Measurements from ENCODE around the gene SHTN1.

Gene SHTN1

DNA sequence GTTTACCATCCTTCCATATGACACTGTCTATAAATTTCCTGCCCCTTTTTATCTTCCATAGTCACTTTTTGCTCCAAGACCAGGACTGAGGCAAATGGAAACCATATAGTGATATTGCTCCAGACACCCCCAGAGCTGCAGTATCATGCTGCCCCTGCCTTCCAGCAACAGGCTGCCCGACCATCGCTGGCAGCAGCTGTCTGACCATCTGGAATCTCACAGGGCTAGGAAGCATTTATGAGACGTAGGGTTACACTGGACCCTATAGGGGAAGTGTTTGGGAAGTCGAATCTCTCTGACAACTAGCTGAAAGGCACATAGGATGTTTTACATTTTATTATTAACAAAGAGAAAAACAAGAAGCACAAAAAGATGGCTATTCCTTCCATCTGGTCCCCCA is 136.3 kb downstream of the SHTN1 start:
- no peak for DNase-seq (ENCODE audit: low read depth)

- no peak for DNase-seq (ENCODE audit: low read depth)
Measured at GRCh38 chr10:116868198-116868676, 136.8 kb downstream of the SHTN1 start.

DNA sequence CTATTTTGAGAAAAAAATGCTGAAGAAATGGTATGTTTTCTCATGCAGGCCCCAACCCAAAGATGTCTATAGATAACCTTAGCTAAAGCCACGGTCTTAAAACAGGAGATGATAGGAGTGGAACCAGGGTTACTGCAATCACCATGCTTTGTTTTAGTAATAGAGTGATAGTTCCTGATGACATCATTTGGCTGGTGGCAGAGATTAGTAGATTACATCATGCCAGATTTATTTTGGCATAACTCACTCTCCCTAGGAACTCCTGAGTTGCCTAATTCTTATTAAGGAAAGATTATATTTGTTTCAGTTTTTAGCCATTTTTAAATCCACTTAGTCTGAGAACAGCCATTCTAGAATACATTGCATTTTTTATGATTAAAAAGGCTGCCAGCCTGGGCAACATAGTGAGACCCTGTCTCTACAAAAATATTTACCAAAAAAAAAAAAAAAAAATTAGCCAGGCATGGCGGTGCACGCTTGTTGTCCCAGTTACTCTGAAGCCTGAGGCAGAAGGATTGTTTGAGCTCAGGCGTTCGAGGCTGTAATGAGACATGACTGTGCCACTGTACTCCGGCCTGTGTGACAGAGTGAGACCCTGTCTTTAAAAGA is 137.9 kb downstream of the SHTN1 start:
- DNase-seq (ENCODE audit: low read depth) = no peak

DNA sequence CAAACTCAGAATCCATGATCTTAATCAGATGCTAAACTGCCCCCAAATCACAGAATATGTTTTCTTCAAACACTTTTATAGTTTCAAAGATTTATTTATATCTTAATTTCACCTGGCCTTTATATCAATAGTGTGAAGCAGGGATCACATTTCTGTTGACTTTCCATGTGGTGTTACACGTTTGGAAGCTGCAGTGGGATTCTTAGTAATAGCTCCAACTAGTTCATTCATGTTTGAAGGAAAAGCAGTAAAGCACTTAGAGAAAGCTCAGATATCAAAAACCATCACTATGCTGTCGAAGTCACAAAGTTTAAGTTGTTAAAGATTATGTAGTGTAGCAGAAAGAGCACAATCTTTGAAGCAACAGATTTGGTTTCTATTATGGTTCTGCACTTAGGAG is 138.9 kb downstream of the SHTN1 start:
- DNase-seq (ENCODE audit: low read depth) = no peak

DNA sequence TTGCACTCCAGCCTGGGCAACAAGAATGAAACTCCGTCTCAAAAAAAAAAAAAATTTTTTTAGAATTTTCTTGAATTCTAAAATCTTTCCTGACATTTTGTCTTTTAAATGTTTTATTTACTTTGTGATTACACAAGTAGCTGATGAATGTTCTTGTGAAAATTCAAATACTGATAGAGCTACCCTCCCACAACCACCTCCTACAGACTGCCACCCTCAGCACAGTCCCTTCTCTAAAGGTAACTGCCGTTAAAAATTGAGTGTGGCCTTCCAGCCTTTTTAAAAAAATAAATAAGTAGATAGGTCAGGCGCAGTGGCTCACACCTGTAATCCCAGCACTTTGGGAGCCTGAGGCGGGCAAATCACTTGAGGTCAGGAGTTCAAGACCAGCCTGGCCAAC is 140.6 kb downstream of the SHTN1 start:
- no peak for DNase-seq (ENCODE audit: low read depth)

GRCh38 chr10:116861796-116862195 is 143.2 kb downstream of the SHTN1 start:
- no peak for DNase-seq (ENCODE audit: low read depth)

DNA sequence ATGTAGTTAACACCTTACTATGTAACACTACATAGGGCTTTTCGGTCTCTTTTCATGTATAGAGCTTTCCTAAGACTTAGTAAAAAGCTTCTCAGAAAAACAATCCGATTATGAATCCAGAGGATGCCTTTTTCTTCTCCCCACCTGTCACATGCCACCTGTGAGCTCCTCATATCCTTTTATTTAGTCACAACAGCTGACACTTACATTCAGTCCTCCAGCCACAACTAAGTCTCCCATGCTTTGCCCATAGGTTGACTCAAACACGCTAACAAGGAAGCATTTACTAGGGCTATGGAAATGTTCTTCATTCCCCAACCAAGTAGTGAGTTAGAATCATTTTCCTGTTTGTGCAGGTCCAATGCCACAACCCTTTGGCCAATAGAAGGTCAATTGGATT is 147.8 kb downstream of the SHTN1 start:
- DNase-seq (ENCODE audit: low read depth) = no peak

DNA sequence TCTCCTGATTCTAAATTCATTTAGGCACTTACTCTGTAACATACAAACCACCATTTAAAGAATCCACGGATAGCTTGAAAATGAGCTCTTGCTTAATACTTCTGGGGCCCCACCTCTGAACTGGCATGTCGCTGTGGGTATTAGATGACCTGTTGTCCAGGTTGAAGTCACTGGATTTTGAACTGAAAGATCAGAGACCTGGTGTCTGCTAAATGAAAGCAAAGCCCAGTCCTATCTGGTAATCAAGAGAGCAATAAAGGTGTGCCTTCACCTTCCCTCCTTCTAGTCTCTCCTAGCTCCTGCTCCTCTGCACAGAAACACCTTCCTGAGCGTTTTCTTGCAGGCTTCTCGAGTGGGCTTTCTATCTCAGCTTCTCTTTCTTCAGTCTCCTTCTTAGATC is 151.3 kb downstream of the SHTN1 start:
- no peak for DNase-seq (ENCODE audit: low read depth)

DNA sequence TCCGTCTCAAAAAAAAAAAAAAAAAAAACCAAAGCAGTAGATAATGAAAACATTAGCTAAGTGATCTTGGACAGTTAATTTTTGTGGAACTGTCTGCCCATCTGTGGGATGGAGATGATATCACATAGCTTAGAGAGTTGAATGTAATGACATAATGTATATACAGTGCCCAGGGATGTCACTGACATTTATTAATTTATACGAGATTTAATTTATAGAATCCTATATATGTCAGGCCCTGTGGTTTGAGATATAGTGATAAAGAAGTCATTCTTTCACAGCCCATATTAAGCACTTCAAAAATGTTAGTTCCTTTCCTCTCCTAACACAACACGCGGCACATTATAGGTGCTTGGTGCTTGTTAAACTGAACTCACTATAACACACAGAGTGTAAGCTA is 151.7 kb downstream of the SHTN1 start:
- DNase-seq (ENCODE audit: low read depth) = no peak

- DNase-seq (ENCODE audit: low read depth) = no peak
Measured at GRCh38 chr10:116852246-116852645, 152.7 kb downstream of the SHTN1 start.

GRCh38 chr10:116850058-116850611 is 154.9 kb downstream of the SHTN1 start:
- no peak for DNase-seq (ENCODE audit: low read depth)

GRCh38 chr10:116849248-116850057 is 155.5 kb downstream of the SHTN1 start, which contains the start of gene ENO4:
Gene ENO4 (plus strand): TSS chr10:116849499. CDS start chr10:116849567, 68 bp downstream.
- DNase-seq (ENCODE audit: low read depth) = no peak

DNA sequence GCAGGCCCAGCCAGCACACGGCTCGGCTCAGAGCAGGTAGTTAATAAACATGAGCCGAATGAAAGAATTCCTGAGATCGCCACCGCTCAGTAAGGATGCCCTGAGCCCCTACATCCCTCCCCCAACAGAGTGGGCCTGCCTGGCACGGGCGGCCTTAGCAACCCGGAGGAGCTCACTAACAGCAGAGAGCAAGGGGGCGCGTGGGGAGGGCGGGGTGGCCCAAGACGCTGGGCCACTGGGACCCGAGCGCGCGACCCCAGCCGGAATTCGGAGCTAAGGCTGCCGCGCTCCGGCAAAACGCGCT is 156.1 kb downstream of the SHTN1 start:
- DNase-seq (ENCODE audit: low read depth) = no peak

DNA sequence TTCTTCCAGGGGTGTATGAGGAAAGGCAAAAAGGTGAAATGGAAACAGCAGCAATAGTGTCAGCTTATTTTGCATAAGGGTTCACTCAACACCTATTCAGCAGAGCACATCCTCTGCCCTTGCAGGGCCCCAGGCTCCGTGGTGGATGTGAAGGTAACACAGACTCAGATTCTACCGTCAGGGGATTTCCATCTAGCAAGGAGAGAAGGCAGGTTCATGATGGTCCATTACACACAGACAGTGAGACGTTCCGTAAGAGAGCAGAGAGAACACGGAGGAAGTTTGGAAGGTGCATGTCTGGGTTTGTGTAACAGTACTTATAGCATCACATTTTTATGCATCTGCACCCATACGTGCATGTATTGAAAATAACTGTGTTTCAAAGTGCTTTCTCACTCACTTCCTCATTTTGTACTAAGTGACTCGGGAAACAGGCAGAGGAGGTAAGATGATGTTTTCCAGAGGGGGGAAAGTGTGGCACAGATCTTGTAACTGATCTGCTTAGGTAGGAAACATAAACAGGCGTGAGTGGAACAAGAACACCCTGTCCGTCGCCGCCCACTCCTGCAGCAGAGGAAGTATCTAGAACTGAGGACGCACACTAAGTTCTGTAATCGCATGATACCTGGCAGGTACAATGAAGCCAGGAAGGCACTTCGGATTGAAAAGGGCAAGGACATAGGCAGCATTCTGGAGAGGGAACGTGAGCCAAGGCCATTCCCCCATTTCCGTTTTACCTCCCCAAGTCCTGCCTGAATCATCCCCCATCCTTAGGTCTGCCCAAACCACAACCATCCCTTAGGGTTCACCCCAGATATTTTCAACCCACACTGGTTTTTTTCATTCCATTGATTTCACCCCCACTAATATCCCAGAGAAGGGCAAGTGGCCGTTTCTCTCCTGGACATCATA is 156.7 kb downstream of the SHTN1 start:
- DNase-seq (ENCODE audit: low read depth) = no peak

- DNase-seq (ENCODE audit: low read depth) = no peak
Measured at GRCh38 chr10:116845823-116846222, 159.2 kb downstream of the SHTN1 start.

DNA sequence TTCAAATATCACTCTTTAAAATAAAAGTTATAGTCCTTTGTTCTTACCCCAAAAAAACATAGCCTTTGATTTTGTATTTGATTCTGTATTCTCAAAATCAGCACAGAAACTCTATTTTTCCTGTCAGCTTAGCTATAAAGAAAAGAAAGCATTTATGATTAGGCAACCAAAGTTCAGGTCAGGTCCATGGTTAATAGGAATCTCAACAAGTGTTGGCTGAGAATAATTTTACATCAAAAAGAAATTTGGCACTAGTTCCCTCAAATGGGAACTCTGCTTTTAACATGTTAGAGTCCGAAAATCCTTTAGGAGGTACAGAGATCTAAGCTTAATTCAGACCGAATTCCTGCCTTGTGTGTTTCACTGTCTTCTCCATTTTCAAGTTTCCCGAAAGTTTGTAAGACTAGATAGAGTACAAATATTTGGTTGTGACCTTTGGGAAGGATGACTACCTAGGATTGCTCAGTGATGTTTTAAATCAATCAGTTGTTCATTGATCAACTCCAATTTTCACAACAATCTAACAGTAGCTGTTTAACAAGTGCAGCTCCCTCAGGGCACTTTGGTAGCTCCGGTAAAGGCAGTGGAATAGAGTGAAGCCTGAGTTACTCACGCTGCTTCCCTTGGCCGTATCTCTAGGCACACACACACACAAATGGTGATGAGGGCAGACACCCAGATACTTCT is 164.5 kb downstream of the SHTN1 start:
- no peak for DNase-seq (ENCODE audit: low read depth)

GRCh38 chr10:116838143-116838725 is 166.8 kb downstream of the SHTN1 start:
- DNase-seq (ENCODE audit: low read depth) = no peak

- no peak for DNase-seq (ENCODE audit: low read depth)
Measured at GRCh38 chr10:116836902-116837523, 168.0 kb downstream of the SHTN1 start.

DNA sequence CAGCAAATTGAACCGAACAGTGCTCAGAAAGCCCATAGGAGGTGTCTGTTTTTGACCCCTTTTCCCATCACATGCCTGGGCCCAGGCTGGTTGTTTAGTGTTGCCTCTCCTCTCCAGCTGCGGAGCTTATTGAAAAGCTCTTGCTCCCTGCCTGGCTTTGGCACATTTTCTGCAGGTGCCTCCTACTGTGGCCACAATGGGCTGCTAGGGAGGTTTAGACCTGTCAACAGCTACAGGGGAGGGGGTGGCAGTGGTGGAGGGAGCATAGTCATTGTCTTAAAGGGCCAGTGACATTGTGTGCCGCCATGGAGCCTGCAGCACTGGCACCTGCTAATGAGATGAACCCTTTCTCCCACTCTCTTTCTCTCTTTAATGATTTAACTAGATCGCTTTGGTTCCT is 168.9 kb downstream of the SHTN1 start:
- no peak for DNase-seq (ENCODE audit: low read depth)

- no peak for DNase-seq (ENCODE audit: low read depth)
Measured at GRCh38 chr10:116835658-116836057, 169.3 kb downstream of the SHTN1 start.

All from stimulated activated CD4-positive, alpha-beta T cell treated with anti-CD3 and anti-CD28 coated beads, Interleukin-2, amount 100 ng/mL, for 4 hours (primary cell).